GM19452 (cell line): Measurements from ENCODE around the gene TENM4.
A peak's percentile ranks its signal among the peaks of the same experiment; 100 is the strongest.
"Not testable (repeated sequence)": the region's sequence is repeated elsewhere in the genome, so short reads cannot be mapped to it uniquely, and the experiment has no call there.

ENCODE experiments used
- ATAC-seq: cut with Tn5 transposase; IDR thresholded peaks from one replicate; pipeline ENCODE4 v1.9.1; 2021; ENCODE audit not compliant: unreplicated experiment

The TENM4 gene

DNA sequence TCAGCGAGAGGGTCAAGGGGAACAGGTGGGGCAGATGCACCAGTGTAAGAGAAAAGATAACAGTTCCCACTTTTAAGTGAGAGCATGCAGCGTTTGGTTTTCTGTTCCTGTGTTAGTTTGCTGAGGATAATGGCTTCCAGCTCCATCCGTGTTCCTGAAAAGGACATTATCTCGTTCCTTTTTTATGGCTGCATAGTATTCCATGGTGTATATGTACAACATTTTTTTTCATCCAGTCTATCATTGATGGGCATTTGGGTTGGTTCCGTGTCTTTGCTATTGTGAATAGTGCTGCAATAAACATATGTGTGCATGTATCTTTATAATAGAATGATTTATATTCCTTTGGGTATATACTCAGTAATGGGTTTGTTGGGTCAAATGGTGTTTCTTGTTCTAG is 218.7 kb downstream of the TENM4 start:
- not testable (repeated sequence) for ATAC-seq

DNA sequence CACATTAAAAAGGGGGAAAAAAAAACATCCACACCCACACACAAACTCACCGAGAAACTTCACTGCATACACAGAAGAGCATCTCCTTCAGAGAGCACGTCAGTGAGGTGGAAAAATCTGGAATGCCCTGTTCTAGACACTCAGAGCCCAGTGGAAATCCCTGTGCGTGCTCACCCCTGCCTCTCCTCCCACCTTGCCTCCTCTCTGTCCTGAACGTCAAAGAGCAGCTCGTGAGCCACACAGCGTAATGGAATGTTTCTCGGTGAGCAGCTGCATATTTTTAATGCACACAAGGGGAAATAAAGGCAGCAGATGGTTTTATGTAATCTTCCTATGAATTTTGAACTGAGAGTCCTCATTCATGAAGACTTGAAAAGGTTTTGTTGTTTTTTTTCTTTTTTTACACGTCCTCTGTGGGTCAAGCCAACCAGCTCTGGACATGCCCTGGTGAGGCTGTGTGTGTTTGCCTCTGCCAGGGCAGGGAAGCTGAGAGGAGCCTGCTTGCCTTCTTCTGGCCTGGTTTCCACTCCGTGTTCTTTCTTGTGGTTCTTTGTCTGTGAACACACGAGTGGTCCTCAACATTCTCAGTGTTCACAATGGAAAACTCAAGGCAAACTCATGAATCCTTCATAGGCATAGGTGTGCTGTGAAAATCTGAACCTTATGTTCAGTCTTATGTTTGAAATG is 219.2 kb downstream of the TENM4 start:
- no peak for ATAC-seq

DNA sequence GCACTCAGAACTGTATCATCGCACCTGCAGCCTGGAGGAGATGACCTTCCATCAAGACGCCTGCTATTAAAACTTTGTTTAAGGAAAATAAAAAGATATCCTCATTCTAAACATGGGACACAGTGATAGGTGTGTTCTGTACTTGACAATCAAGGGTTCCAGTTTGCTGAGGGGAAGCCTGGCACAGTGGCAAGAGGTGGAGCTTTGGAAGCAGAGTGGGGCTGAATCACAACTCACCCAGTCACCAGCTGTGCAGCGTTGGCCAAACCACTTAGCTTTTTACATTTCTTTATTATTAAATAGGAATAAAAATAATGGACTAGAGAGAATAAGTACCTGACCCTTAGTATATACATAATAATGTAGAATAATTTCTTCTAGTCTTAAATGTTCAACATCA is 220.7 kb downstream of the TENM4 start:
- no peak for ATAC-seq

DNA sequence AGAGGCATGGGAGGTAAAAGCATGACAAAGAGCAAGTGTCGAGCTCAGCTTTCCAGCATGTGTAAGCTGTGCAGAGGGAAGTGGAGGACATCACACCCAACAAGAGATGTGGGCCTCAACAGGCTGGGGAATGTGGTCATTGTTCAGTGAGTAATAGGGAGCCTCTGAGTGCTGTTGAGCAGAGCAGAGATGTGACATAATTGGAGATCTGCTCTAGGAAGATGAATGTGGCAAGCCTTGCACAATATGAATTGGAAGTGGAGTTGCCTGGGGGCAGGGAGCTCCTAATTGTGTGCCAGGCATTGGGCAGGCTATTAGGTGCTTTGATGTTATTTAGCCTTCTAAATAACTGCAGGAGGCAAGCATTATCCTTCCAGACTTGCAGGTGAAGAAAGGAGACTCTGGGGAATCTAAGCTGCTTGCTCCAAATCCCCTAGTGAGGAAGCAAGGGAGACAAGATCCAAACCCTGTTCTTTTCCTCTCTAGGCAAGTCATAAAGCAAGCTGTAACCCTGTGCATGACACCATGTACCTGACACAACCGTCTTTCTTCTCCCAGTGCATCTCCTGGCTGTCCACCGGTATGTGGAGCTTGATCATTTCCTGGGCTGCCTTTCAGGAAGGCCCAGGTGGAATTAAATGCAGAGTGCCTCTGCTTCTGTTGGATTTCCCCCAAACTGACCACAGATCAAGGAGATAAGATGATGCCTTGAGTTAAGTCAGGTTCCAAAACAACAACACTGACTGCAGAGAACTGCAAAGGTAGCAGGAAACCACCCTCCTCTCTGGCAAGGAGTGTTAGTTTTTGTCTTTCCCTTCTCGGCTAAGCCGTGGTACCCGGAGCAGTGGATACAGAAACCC is 221.4 kb downstream of the TENM4 start:
- ATAC-seq = no peak

DNA sequence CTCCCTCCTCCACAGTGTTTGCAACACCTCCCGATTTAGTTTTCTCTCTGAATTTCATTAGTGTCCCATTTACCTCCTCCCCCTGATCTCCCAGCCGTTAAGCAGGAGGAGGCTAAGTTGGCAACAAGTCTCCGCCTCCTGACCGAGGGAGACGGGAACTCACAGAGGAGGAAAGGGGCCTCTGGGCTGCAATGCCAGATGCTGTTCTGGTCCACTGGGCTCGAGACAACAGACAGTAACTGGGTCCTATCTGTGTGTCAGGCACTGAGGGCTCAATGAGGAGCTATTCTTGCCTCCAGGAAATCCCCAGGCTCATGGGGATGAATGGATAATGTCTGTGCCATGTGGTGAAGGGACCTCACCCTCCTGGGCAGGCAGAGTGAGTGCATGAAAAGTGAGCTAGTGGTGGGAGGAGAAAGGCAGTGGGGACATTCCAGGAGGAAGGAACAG is 228.1 kb downstream of the TENM4 start:
- ATAC-seq = no peak

DNA sequence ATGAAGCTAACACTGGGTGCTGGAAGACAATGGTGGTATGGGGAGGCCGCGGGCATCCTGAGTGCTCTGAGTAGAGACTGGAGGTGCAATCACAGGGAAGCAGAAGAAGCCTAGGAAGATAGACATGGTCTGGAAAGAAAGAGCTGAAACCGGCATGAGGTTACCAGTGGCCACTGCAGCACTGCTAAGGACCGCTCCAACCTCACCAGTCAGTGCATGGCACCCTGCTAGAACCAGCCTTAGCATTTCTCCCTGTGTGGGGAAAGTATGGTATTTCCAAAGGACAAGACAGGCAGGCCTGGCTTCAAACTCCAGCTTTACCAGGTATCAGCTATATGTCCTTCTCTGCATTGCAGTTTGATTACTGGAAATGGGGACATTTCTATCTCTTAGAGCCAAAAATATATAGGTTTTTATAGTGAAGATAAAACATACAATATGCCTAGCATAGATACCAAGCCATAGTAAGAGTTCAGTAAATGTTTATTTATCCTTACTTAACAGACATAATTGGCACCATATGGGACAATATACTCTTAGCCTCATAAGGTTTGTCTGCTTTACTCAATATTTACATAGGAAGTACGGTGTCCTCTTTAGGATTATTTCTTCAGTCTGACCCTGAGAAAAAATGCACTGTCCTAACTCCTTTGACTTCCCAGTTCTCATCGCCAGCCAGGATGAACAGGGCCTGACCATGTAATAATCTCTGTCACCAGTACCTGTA is 231.1 kb downstream of the TENM4 start:
- ATAC-seq = no peak

DNA sequence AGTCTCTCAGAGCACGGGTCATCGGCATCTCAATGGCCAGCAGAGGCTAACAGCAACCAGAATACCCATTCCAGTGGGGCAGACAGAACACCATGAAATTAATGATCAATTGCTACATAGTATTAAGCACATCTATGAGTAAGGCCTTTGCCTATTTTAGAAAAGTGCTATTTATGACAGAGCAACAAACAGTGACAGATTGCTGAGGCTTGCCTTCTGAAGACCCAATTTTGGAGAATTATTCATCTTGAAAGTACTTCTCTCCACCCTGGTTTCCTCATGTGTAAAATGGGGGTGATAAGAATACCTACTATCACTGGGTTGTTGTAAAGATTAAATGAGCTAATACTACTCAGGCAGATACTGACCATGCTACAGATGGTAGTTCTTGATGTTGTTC is 232.7 kb downstream of the TENM4 start:
- ATAC-seq = peak; percentile 65

DNA sequence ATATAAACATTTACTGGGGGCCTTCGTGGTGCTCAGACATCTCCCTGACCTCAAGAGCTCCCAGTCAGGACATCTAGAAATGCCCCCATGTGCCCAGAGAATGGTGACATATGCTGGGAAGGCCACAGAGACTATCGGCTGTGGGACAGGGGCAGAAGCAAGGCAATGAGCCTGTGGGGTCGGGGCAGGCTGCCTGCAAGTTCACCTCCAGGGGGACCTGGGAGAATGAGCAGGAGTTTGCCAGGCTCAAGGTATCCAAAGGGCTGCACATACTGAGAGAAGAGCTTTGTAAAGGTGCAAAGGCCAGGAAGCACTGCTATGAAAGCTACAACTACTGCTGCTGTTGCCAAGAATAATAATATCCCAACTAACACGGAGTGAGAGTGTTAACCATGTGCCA is 233.9 kb downstream of the TENM4 start:
- ATAC-seq = no peak

DNA sequence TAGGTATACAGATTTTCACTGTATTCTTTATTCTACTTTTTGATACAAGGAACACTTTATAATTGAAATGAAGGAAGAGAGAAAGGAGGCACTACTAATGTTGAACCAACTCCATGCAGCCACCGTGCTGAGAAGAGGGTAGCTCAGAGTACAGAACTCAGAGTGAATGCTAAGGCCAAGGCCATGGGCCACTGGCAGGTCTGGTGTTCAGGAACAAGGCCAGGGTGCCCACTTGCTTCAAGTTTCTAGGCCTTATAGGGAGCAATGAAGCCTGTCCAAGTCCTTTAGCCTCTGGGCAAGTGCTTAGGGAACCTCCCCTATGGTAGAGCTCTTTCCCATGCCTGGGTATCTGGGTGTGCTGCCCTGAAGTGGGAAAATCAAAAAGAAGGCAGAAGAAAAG is 235.0 kb downstream of the TENM4 start:
- no peak for ATAC-seq

DNA sequence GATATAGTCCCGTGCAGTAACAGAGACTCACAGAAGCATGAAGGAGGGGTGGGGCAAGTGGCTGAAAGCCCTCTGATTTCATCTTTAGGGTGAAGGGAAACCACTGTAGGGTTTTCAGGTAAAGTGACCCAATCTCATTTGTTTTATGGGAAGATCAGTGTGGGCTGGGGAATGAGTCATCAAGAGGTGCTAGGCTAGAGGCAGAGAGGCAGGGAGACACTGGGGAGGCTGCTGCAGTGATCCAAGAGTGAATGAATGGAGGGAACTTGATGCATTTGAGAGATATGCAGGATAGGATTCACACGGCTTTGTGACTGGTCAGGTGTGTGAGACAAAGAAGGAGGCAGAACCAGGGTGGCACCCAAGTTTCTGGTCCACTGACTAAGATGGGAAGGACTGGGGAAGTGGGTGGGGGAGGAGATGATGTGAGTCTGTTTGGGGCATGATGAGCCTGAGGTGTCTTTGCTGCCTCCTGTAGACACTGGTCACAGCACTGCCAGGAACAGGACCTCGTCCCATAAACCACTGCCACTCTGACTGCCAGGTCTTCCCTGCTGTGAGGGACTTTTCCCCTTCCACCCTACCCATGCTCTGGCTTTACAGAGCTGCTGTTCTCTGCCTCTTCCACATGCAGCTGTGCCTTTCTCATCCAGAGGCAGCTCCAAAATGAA is 239.0 kb downstream of the TENM4 start:
- ATAC-seq = no peak

DNA sequence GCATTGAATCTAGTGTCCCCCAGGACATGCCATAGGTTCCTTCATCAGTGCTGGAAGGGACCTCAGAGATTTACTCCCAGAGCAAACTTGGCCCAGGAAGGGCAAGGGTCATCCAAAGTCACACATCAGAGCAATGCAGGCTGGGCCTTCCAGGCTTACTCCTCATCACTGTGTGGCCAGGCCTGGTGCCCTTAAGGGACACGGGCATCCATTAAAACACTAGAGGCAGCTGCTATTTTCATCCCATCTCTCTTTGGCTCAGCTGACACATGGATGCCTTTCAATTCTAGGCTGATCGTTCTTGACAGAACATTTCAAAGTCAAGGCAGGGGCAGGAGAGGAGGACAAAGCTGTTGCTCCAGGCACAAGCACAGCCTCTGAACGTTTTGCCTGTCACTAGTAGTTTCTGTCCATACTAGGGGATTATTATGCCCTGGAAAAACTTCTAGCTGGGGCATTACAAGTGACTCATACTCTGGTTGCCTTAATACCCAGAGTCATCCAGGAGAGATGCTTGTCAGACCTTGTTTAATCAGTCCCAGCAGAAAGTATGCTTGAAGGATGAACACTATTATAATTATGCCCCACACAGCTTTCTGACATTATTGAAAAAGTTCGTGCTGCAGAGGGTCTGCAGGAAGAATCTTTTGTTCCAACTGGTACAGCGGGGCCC is 240.3 kb downstream of the TENM4 start:
- no peak for ATAC-seq

DNA sequence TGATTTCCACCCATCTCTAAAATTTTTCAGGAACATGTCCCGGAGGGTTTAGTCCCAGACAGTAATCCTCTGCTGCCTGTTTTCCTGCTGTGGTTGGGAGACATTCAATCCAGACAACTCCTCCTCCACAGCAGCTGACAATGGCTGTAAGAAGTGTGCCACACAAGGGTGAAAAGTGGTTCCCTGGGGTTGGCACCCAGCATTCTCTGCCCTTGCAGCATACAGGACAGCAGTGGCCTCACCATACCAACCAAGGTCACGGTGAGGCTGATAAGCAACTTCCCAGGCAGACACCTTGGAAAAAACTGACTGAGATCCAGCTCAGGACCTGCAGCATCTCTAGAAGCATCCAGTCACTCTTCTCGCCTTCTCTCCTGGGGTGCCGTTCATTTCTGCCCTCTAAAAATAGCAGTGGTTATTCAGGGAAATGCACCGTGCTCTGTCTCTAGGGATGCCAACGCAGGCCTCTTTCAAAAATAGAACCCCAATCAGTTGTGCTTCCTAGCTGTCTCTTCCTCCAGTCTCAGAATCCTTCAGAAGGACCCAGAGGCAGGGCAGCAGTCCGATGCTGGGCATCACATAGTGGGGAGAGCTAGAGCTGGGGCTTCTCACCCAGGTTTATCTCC is 241.0 kb downstream of the TENM4 start:
- ATAC-seq = no peak

DNA sequence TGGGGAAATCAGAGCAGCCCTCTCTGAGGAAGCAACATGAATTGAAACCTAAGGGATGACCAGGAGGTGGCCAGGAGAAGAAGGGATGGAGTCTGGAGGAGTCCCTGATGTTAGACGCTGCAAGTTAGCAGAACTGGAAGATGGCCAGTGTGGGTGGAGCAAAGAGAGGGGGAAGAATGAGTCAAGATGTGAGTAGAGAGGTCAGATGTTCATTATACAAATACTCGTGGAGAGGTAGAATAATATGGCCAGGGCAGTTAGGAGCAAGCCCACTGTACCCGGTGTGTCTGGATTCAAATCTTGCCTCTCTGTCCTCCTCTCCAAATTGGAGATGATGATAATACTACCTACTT is 242.0 kb downstream of the TENM4 start:
- no peak for ATAC-seq

DNA sequence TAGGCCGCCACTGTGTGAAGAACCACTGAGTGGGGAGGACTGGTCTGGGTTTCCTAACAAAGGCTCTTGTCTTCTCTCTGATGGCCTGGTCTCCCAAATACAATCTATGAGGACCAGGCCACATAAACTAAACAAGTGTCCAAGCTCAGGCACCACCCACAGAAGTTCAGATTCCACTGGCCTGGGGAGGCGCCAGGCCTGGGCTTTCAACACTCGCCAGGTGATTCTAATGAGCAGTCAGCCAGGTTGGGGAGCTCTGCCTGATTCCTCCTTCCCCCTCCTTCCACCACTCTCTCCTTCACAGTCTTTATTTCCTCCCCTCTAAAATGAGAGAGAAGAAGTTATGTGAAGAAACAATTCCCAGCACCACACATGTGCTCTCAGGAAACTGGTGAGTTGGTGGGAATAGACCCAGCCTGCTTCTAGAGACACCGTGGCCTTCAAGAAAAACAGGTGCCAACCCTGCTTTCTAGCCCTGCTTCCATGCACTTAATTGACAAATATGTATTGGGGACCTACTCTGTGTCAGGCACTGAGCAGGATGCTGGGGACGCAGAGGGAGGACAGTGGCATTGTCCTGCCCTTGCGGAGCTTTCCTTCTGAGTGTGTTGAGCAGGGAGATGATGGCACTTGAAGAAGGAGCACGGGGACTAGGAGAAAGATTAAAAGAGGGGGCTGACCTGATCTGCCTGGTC is 242.5 kb downstream of the TENM4 start:
- no peak for ATAC-seq

DNA sequence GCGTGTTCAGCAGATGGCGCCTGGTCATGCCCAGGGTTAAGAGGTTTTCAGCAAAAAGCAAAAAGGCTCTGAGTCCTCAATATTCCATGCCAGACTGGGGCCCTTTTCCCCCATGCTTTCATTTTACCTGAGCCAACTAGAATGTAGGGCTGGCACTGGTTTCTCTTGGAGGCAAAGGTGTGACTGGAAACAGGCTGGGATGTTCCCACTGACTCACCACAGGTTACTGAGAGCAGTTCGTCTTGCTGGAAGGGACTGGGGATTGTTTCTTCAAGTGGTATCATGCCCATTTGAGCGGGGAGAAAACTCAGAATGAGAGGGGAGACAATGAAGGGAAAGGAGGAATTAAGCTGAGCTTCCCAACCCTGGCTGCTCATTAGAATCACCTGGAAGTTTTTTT is 243.9 kb downstream of the TENM4 start:
- no peak for ATAC-seq

DNA sequence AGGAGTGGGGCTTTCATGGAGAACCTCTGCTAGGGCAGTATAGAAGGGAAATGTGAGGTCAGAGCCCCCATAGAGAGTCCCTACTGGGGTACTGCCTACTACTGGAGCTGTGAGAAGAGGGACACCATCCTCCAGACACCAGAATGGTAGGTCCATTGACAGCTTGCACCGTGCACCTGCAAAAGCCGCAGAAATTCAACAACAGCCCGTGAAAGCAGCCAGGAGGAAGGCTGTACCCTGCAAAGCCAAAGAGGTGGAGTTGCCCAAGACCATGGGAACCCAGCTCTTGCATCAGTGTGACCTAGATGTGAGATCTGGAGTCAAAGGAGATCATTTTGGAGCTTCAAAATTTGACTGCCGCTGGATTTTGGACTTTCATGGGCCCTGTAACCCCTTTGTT is 245.6 kb downstream of the TENM4 start:
- no peak for ATAC-seq

DNA sequence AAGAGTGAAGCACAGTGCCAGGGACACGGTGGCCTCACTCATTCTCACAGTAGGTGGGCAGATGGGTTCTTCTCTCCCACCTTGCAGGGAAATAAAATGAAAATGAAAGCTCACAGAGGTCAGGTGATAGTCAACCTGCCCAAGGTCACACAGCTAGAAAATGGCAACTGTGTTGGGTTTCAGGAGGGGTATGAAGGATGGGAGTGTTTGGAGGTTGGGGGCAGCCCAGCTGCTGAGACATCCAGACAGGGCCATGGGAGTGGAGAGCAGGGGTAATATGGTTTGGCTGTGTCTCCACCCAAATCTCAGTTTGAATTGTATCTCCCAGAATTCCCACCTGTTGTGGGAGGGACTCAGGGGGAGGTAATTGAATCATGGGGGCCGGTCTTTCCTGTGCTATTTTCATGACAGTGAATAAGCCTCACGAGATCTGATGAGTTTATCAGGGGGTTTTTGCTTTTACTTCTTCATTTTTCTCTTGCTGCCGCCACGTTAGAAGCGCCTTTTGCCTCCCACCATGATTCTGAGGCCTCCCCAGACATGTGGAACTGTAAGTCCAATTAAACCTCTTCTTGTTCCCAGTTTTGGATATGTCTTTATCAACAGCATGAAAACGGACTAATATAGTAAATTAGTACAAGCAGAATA is 247.0 kb downstream of the TENM4 start:
- no peak for ATAC-seq

DNA sequence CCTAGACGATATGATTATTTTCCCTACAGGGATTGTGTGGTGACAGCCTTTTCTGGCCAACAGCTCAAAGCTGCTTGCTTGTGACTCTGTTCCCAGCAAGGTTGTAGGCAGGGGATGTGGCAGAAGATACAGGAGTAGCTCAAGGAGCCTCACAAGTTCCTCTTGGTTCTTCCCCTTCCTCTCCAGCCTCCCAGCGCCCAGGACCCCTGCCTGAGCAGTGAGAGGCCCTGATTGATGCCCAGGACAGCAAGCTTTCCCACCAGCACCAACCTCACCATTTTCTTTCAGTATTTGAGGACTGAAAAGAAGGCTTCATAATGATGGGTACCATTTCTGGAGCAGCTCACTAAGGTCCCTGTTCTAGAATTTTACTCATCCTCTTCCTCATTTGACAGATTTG is 248.0 kb downstream of the TENM4 start:
- ATAC-seq = no peak

DNA sequence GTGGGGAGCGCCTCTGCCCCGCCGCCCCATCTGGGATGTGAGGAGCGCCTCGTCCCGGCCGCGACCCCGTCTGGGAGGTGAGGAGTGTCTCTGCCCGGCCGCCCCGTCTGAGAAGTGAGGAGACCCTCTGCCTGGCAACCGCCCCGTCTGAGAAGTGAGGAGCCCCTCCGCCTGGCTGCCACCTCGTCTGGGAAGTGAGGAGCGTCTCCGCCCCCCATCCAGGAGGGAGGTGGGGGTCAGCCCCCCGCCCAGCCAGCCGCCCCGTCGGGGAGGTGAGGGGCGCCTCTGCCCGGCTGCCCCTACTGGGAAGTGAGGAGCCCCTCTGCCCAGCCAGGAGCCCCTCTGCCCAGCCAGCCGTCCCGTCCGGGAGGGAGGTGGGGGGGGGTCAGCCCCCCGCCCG is 249.1 kb downstream of the TENM4 start:
- not testable (repeated sequence) for ATAC-seq
